ENCODE results near the gene UGGT2.

DNA sequence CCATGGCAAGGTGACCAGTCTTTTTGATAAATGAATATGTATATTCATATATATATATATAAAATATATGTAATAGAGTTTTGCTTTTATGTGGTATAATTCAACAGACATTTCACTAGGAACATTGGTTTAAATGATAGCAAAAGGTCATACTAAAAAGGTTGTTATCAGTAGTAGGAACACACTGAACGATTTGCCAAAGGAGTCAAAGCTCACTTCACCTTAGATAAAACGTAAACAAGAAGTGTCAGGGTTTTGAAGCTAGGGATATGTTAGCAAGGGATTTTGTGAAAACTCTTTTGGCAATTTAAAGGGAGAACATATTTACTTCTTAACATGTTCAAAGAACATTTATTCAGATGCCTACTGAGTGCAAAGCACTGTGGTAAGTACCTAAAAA is 28.7 kb upstream of the UGGT2 start:
- TF ChIP-seq EZH2 (IDR thresholded peaks at IDR 0.05; ENCODE audit: insufficient read depth, poor library complexity, severe bottlenecking): no peak
- no peak for TF ChIP-seq EZH2phosphoT487 (IDR thresholded peaks at IDR 0.05; ENCODE audit: insufficient read depth, low read depth)

All from GM23248 (cell line).